HG02571 (cell line): Measurements from ENCODE around the gene TIMELESS.
"Not testable (repeated sequence)": the region's sequence is repeated elsewhere in the genome, so short reads cannot be mapped to it uniquely, and the experiment has no call there.

ENCODE experiments used
- ATAC-seq: cut with Tn5 transposase; IDR thresholded peaks from one replicate; pipeline ENCODE4 v1.9.1; 2021; ENCODE audit warnings: mild to moderate bottlenecking, moderate library complexity; ENCODE audit not compliant: unreplicated experiment

TIMELESS gene

DNA sequence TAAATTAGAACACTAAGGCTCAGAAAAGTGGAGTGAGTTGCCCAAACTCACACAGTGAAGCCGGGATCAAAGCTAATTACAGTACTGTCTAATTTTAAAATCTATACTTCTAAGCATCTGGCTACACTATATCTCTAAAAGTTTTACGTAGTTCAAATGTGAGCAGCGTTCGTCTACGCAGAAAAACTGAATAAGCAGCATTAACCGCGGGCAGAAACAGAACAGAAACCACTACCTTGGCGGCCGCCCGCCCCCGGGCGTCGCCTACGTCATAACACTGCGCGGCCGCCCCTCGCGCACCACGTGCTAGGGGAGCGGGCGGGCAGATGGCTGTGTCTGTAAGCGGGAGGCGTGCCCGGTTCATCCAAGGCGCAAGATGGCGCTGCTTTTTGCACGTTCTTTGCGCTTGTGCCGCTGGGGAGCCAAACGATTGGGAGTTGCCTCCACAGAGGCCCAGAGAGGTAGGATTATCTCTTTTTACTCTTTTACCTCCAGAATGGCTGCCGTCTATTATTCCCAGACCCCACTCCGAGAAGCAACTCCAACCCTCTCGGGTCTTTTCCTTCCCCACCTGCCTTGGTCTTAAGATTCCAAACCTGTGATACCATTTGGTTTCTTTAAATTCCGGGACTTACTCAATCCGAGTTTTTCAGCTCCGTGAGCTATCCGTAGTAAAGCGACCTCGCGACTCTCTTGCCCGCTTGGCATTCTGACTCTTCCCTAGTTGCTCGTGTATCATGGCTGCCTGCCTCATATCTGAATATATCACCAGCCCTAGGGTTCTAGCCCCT, 19.2 kb upstream of the TIMELESS start, which contains the start of gene SPRYD4:
Gene SPRYD4, plus strand, starts transcription at position 363 of the 791 bp plus-strand sequence. Its CDS starts 14 bp downstream, at position 377.
- peak; percentile 84 for ATAC-seq

DNA sequence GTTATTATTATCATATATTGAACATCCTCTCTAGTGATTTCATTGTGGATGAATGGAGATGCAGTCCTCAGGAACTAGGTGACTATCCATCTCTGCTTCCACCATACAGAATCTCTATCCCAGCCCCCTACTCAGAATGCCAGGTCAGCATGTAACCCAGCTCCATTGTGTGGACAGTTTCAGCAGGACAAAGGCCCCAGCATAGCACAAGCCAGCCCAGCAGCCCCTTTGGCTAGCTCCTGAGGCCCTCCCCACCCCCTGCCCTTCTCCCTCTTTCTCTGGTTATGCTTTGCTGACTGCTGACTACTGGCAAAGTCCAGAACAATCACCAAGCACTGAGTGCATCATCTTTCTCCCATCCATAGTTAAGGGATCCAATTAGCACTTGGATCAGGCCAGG, 13.3 kb upstream of the TIMELESS start:
- no peak for ATAC-seq

- no peak for ATAC-seq
Observed at GRCh38 chr12:56461235-56462159, 12.3 kb upstream of the TIMELESS start.

DNA sequence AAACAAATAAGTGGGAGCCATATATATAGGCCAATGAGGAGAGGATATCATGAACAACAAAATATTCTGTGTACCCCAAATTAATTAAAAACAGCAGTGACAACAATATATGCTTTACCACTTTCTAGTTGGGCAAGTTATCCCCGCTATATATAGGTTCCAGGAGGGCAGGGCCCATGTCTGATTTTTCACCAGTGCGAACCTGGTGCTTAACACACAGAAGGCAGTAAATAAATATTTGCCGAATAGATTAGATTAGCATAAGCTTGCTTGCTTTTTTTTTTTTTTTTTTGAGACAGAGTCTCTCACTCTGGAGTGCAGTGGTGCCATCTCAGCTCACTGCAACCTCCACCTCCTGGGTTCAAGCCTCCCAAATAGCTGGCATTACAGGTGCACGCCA, 8.6 kb upstream of the TIMELESS start:
- no peak for ATAC-seq

- ATAC-seq: no peak
Observed at GRCh38 chr12:56454557-56454956, 5.3 kb upstream of the TIMELESS start, which contains the start of gene MIP. Gene MIP, minus strand, starts transcription at chr12:56454657. Its CDS starts 44 bp downstream, at chr12:56454613.

DNA sequence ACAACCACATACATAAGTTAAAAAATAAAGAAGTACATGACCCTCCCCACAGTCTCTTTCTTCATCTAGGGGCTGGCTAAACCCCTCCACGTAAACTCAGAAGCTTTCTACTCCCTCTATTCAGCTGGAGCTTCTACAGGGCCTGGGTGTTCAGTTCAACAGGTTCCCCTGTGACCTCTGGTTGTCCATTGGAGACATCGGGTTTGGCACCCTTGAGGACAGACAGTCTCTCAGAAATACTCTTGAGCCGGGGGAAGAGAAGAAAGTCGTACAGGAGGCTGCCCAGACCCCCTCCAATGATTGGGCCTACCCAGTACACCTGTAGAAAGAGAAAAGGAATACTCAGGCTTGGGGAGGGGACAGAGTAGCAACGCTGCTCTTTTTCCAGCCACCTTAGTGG, 1.9 kb upstream of the TIMELESS start:
- no peak for ATAC-seq

DNA sequence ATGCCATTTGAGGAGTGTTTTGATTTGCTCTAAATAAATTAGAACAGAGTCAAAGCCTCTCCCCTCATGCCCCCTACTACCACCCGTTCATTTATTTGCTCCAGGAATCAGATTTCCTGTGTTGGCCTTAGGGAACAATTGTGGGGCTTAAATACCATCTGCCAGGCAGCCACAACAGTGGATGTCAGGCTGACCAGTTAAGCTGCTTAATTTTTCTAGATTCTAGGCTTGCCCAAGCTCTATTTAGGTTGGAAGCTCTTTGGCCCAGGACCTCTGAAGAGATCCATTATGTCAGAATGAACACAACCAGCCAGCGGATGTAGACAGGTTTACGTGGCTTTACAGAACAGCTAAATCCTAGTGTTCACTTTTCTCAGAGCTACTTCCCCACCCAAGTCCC, 1.0 kb upstream of the TIMELESS start:
- ATAC-seq: no peak

DNA sequence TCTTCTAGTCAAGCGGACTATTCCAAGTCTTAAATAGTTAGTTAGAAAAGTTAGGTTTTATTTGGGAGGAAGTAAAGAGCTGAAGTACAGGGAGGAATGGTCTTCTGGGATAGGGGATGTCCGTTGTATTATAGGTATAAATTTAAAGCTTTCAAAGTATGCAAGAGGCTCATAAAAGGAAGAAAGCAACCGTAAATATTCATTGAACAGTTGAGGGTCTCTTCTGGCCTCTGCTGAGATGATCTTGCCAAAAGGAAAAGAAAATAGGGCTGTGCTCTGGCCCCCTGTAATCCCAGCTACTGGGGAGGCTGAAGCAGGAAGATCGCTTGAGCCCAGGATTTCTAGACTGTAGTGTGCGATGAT, 377 bp upstream of the TIMELESS start:
- no peak for ATAC-seq

- not testable (repeated sequence) for ATAC-seq
Observed at GRCh38 chr12:56443208-56443607, 6.0 kb downstream of the TIMELESS start.

GRCh38 chr12:56437430-56438176, 11.6 kb downstream of the TIMELESS start:
- ATAC-seq: no peak

DNA sequence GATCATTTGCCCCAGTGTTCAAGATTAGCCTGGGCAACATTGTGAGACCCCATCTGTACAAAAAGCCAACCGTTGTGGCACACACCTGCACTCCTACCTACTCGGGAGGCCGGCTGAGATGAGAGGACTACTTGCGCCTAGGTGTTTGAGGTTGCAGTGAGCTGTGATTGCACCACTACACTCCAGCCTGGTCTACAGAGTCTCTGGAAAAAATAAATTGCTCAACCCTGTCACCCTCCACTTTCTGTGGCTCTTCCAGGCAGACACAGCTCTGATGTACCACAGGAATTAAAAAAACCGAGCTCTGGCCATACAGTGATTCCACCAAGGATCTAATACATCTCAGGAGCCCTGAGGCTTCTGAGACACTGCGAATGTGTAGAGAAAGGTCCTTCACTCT, 14.4 kb downstream of the TIMELESS start:
- no peak for ATAC-seq

DNA sequence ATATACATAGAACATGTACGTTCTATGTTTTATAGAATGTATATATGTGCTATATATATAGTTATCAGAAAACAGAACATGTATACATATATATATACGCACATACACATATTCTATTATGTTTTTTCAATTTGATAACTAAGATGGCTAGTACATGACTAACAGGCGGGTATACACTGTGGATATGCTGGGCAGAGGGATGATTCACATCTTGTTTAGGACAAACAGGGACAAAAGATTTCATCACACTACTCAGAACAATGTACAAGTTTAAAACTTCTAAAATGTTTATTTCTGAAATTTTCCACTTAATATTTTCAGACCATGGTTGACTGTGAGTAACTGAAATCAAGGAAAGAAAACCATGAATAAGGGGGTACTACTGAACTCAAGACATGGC, 17.4 kb downstream of the TIMELESS start:
- ATAC-seq: no peak

- ATAC-seq: no peak
Observed at GRCh38 chr12:56431288-56431687, 17.9 kb downstream of the TIMELESS start.

DNA sequence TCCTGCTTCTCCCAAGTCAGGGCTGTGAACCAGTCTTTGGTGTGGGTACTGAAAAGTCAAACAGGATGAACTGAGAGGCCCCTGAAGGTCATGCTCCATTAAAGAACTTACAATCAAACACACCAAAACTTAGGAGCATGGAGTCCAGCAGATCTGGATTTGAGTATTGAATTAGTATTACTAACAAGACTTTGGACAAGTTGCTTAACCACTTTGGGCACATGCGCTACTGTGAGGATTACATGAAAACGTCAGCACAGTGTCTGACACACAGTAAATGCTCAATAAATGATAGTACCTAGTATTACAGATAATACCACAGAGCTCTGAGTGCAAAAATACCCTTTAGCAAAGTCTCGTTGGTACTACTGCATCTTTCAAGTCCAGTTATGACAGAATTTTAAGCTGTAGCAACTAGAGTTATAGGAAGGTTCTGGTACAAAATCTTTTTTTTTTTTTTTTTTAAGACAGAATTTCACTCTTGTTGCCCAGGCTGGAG, 23.2 kb downstream of the TIMELESS start:
- ATAC-seq: no peak

DNA sequence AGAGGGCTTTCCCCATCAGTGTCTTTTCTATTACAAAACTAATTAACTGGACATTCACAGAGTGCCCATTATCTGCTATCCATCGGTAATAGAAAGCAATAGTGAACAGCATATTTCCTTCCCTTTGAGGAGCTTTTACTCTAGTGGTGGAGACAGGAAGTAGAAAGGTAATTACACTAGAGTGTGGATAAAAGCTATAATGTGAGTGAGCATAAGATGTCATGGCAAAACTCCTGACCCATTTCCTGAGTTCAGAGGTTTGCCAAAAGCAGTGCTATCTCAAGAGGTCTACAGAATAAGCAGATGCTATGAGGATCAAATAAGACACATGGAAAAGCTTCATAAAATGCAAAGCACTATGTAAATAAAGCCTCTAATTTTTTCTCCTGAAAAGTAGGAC, 24.0 kb downstream of the TIMELESS start:
- ATAC-seq: no peak

DNA sequence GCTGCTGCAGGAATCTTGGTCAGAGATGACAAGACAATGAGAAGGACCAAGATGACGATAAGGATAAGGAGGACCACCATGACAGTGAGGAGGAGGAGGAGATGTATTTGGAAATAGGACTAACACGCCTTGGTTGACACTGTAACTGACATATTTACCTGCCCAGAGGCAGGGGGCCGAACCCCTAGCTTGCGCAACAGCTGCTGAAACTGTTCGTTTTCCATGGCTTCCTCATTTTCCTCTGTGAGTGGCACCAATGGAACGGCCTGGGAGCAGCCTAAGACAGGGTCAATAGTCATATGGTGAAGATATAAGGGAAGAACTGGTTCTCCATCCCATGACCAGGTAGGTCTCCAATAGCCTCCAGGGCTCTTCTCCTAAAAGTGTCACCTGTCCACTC, 28.8 kb downstream of the TIMELESS start:
- ATAC-seq: no peak

DNA sequence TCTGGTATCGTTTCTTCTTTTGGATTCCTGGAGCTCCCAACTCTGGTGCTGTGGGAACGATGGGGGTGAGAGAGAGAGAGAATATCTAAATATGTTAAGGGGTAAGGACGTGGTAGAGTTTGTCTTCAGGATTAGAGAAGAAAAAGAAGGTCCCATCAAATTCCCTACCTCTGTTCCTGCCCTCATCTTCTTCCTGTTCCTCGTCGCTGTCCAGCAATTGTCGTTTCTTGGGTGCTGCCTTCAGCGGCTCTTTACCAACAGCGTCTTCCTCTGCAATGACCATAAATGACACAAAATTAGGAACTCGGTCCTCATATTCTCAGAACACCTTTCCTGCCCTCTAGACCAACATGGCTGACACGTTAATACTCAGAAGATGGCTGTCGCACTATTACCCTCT, 31.5 kb downstream of the TIMELESS start:
- no peak for ATAC-seq

GRCh38 chr12:56414401-56414800, 34.8 kb downstream of the TIMELESS start:
- ATAC-seq: no peak

- ATAC-seq: no peak
Observed at GRCh38 chr12:56413392-56413791, 35.8 kb downstream of the TIMELESS start.

DNA sequence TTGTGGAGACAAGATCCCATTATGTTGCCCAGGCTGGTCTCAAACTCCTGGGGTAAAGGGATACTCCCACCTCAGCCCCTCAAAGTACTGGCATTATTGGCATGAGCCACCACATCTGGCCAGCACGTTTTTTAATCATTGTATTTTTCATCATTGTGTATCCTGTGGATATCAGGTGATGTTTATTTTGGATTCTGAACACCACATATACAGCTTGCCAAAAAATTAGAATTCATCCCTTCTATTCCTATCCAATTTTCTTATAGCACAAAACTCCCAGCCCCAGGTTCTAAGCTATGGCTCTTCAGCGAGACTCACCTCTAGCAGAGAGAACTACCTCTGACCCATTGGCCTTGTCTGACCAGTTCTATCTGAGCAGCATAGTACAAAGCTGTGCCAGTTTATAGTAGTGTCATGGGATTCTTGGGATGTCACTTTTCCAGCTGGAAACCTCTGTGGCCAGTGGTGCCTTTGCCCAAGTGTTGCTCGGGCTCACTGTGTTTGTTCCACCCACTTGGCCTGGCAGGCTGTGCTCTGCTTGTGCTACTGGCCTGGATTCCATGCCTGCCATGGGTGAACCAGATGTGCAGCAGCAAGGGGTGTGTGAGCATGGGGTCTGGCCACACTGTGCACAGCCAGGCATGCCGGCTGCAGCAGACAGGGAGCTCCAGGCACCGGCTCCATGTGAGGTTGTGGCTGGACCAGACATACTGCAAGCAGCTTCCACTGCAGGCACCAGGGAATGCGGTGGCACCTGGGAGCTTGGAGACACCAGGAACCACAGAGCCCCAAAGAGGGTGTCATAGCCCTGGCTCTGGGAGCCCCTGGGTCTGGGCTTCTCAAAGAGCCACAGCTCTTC, 37.2 kb downstream of the TIMELESS start:
- no peak for ATAC-seq
